HG03520 (cell line): ENCODE measurements around the gene SYF2.

ENCODE experiments used
- ATAC-seq: cut with Tn5 transposase; IDR thresholded peaks from one replicate; pipeline ENCODE4 v1.9.1; 2021; ENCODE audit warnings: mild to moderate bottlenecking, moderate library complexity; ENCODE audit not compliant: unreplicated experiment

SYF2 gene

DNA sequence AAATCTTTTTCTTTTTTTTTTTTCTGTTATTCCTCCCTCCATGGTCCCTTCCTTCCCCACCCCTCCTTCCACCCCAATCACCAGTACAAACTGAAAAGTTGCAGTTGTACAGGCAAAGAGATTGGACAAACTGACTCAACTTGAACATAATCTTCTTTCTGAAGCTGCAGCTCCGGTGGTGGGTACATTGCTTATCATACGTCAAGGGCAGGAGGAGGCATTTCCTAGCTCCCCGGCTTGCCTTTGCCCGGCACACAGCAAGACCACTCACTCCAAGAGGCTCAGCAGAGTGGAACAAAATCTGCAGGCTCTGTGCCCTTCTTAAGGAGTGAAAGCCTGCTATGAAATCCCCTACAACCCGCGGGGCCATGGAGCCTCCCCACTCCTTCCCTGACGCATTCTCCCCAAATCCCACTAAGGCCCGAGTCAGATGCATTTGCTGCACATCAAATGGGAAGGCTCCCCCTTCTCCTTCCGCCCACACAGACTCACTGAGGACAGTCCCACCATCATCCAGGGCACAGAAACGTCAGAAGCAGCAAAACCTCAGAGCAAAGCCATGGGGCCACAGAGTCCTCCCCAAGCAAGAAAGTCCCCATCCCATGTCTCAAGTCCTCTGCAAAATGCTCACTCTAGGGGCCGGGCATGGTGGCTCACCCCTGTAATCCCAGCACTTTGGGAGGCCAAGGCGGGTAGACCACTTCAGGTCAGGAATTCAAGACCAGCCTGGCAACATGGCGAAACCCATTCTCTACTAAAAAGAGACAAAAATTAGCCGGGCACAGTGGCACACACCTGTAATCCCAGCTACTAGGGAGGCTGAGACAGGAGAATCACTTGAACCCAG is 45.9 kb downstream of the SYF2 start:
- no peak for ATAC-seq

GRCh38 chr1:25185409-25186160 is 46.7 kb downstream of the SYF2 start:
- no peak for ATAC-seq

DNA sequence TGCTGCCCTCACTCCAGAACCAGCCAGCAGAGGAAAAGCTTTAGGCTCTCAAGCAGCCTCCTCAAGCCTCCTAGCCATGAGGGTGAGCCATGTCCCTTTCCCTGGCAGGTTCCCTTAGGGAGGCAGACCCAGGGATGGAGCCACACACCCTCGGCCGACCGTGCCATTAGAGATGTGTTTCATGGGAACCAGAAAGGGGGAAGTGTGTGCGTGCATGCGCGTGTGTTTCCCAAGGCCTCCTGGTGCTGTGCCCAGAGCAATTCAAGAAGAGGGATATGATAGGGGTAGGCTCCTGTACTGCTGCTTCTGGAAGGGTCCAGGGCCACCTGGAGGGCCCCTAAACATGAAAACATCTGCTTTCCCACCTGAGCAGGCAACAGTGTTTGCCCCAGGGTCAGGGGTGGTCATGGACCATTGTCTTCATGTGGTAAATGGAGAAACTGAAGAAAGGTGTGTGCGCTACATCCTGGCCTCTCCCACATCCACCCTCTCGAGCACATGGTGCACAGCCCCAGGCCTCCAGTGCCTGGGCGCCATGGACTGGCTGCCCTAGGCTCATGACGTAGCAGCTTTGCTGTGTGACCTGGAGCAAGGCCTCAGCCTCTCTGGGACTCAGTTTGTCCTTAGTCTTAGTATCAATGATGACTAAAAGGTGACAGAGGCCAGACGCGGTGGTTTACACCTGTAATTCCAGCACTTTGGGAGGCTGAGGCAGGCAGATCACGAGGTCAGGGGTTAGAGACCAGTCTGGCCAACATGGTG is 48.1 kb downstream of the SYF2 start:
- ATAC-seq, result no peak

DNA sequence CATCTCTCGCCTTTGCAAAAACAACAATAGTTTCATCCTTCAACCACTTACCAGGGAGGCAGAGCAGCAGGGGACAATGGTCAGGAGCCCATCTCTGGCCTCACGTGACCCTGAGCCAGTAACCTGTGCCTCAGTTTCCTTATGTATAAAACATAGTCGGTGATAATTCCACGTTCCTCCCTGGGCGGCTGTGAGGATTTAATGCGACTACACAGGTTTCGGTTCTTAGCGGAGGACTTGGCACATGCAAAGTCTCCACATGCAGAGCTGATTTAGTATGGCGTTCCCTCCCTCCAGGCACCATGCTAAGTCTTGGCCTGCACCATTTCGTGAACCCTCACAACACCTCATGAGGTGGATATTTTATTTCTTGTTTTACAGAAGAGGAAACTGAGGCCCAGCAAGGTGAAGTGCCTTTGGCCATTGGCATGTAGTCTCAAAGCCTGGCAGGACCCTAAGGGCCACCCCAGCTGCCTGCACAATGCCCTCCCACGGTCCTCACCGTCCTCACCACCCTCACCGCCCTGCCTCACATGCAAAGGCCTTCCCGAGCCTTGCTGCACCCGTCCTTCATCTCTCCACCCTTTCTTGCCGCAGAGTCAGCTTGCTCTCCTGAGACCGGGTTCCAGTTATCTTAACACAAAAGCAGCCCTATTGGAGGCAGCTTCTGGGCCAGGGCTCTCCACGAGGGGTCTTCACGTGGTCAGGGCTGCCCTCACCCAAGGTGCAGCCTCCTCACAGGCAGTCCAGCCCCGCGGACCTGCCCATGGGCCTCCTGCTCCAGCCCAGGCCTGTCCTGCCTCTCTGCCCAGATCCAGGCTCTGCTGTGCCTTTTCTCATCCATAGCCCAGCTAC is 48.9 kb downstream of the SYF2 start:
- no peak for ATAC-seq

- ATAC-seq, result no peak
Measured at GRCh38 chr1:25182629-25183028, 49.7 kb downstream of the SYF2 start.

- ATAC-seq, result no peak
Measured at GRCh38 chr1:25180996-25181395, 51.3 kb downstream of the SYF2 start.

GRCh38 chr1:25178917-25179561 is 53.3 kb downstream of the SYF2 start:
- no peak for ATAC-seq

DNA sequence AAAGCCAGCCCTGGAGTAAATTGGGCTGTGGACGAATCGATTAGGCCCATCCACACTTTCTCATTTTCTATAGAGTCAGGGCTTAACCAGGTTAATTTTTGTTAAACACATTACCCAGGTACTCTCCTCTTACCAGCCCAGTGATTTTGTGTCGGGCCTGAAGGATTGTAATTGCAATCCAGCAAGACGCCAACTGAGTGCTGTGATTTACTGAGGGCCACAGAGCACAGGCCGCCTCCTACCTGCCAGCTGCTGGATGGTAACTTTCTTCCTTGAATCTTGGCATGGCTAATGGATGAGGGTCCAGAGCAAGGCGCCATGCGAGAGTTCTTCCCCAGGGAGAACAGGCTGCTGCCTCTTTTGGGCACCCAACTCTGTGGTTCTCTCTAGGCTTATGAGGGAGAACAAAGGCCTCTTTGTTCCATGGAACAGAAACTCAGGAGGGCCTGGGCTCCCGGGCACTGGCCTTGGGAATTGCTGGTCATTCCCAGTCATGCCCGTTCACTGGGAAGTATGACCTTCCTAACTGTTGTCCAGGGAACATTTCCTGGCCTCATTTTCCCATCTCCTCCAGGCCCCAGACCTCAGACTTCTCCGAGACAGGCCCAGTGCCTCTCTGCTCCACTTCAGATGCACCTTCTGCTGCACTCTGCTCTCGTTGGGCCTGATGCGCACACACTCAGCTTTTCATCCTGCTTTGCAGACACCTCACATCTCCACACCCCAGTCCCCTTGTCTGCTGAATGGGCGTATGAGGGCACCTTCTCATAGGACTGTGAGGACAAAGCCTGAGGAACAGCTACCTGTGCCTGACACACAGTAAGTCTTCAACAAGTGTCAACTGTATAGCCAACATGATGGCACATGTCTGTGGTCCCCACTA is 57.3 kb downstream of the SYF2 start:
- no peak for ATAC-seq

DNA sequence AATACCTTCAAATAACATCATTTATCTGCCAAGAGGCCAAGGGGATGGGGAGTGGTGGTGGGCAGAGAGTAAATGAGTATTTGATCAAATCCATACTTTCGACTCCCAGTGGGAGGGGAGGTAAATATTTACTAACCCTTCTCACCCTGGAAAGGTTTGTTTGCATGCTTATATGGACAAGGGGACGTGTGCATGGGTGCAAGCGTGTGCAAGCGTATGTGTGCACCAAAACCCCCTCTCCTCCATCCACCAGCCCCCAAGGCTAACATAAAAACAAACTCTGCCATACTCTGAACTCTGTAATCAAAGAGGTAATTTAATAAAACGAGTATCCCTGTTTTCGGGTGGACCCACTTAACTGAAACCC is 58.0 kb downstream of the SYF2 start:
- ATAC-seq, result no peak

DNA sequence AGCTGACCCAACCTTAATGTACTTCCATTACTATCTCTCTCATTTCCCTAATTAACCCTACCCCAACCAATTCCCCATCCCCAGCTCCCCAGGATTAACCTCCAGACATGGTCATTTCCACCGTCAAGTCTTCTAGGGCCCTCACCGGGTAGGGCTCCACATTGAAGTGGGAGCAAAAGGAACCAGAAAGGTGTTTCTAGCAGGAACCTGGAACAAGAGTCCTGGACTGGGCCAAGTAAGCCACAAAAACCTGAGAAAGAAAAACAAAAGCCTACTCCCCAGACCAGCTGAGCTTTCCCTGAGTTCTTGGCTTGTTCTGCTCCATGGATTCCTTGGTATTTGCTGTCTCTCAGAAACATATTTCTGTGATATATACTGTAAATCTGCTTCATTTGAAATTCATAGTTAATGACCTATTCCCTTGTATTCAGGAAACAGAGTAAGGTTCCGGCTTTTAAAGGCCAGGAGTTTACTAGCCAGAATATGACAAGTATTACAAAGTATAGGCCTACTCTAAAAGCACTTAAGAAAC is 58.4 kb downstream of the SYF2 start:
- ATAC-seq, result no peak
